HepG2 (cell line): ENCODE measurements around the gene LITAF. TPM values are rescaled to one million over a fixed set of nuclear protein-coding genes. Genes with fewer than 3 reads are reported as not detected.

ENCODE experiments used
- ATAC-seq: fragments of 200-7000 bp; cut with Tn5 transposase; 3 replicates; pipeline ENCODE4 v1.9.1; 2020; ENCODE audit warnings: mild to moderate bottlenecking, moderate library complexity
- BruUV-seq: library from RNA; stranded (reverse); fragments of 400-500 nt; replicated peaks from 2 replicates; lab custom pipeline; 2021; lab: Mats Ljungman, UMichigan
- CTCF ChIA-PET: fragments of 300-600 bp; formaldehyde crosslinking; extraction: SDS; loops from one replicate; lab custom pipeline; 2021; ENCODE audit warnings: low total read pairs, inconsistent platforms, low intra/inter-chr PET ratio; lab: Yijun Ruan, JAX
- POLR2A ChIA-PET: fragments of 350-600 bp; sonication (Branson Sonifier 250); formaldehyde crosslinking; loops from one replicate; lab custom pipeline; 2020; ENCODE audit warnings: antibody characterized with exemption, inconsistent platforms; lab: Yijun Ruan, JAX
- DNase-seq: peaks from one replicate; pipeline ENCODE4 v3.0.0-alpha.2; 2015; ENCODE audit warnings: low spot score
- FAIRE-seq: peaks from 3 replicates; lab custom pipeline; 2011; peaks lifted over from hg19 to GRCh38; lab: Jason Lieb, UNC
- H2AFZ ChIP-seq: one replicate; pipeline ENCODE4 v1.6.1; 2011; ENCODE audit warnings: low read length, inconsistent platforms
- H3K27ac ChIP-seq: fragments of 300-600 bp; 3 replicates; pipeline ENCODE4 v1.8.0; 2011; ENCODE audit warnings: mixed run types, mild to moderate bottlenecking, mixed read lengths, low read length, inconsistent platforms; ENCODE audit not compliant: insufficient read depth; ENCODE audit errors: extremely low read length
- H3K27me3 ChIP-seq, 2 experiments: fragments of 200-600 bp in 1 of 2; 2 replicates in 1 of 2; 3 replicates in 1 of 2; pipeline versions ENCODE4 v1.6.0 to v1.8.0; 2011; ENCODE audit warnings: low read length in 2 of 2, mild to moderate bottlenecking in 2 of 2, moderate library complexity in 2 of 2, inconsistent platforms in 1 of 2; ENCODE audit not compliant: insufficient read depth in 2 of 2, control insufficient read depth in 1 of 2
- H3K36me3 ChIP-seq, 2 experiments: fragments of 200-600 bp in 1 of 2; replicated peaks in 1 of 2; 2 replicates in 1 of 2; 3 replicates in 1 of 2; pipeline versions ENCODE4 v1.5.1 to v1.8.0; 2011; ENCODE audit warnings: low read length in 2 of 2, inconsistent platforms in 1 of 2; ENCODE audit not compliant: insufficient read depth in 2 of 2, control insufficient read depth in 1 of 2
- H3K4me1 ChIP-seq: 2 replicates; pipeline ENCODE4 v1.5.1; 2012; ENCODE audit warnings: low read length, inconsistent platforms; ENCODE audit not compliant: insufficient read depth
- H3K4me2 ChIP-seq: 2 replicates; pipeline ENCODE4 v1.6.0; 2011; ENCODE audit warnings: low read depth, low read length, inconsistent platforms
- H3K4me3 ChIP-seq, 3 experiments: fragments of 200-600 bp in 1 of 3; sonication (generic), shearing (Covaris generic) in 1 of 3; replicated peaks in 1 of 3; 2 replicates each; pipeline ENCODE4 v1.5.1; 2011 to 2016; ENCODE audit warnings: low read length in 3 of 3, inconsistent platforms in 2 of 3, low read depth in 2 of 3, mild to moderate bottlenecking in 2 of 3, control low read depth in 1 of 3, mixed read lengths in 1 of 3; ENCODE audit not compliant: insufficient read depth in 1 of 3
- H3K79me2 ChIP-seq: one replicate; pipeline ENCODE4 v1.6.1; 2011; ENCODE audit warnings: low read length, inconsistent platforms; ENCODE audit not compliant: insufficient read depth
- H3K9ac ChIP-seq: 2 replicates; pipeline ENCODE4 v1.6.0; 2011; ENCODE audit warnings: mild to moderate bottlenecking, low read depth, low read length, inconsistent platforms; ENCODE audit not compliant: insufficient read depth
- H3K9me3 ChIP-seq: 2 replicates; pipeline ENCODE4 v1.5.1; 2012; ENCODE audit warnings: mild to moderate bottlenecking, low read length
- H4K20me1 ChIP-seq: 2 replicates; pipeline ENCODE4 v1.6.0; 2011; ENCODE audit warnings: inconsistent platforms, mild to moderate bottlenecking, low read length, moderate library complexity; ENCODE audit not compliant: insufficient read depth
- ADNP ChIP-seq: sonication (generic); formaldehyde crosslinking; IDR thresholded peaks from 2 replicates; pipeline ENCODE4 v1.4.0; 2020; ENCODE audit warnings: missing genetic modification reagents
- ARNTL ChIP-seq: sonication (generic); formaldehyde crosslinking; IDR thresholded peaks from 2 replicates; pipeline ENCODE4 v1.4.0; 2020; ENCODE audit warnings: mild to moderate bottlenecking, missing genetic modification reagents
- CEBPG ChIP-seq: IDR thresholded peaks from 2 replicates; pipeline ENCODE4 v1.6.1; 2016
- FOXP1 ChIP-seq, 2 experiments: fragments of 450-650 bp in 1 of 2; IDR thresholded peaks; 2 replicates each; pipeline ENCODE4 v1.6.1; 2017 to 2018; ENCODE audit warnings: antibody characterized with exemption in 1 of 2
- HMGA1 ChIP-seq: sonication (generic); formaldehyde crosslinking; conservative IDR thresholded peaks from 2 replicates; pipeline ENCODE4 v1.4.0; 2020; ENCODE audit warnings: missing genetic modification reagents
- HOXA7 ChIP-seq: sonication (generic); formaldehyde crosslinking; IDR thresholded peaks from 2 replicates; pipeline ENCODE4 v1.8.1; 2022; ENCODE audit warnings: mild to moderate bottlenecking, missing genetic modification reagents, moderate library complexity
- HOXA9 ChIP-seq: sonication (generic); formaldehyde crosslinking; IDR thresholded peaks from 2 replicates; pipeline ENCODE4 v1.8.1; 2022; ENCODE audit warnings: missing genetic modification reagents, mild to moderate bottlenecking, moderate library complexity, borderline replicate concordance
- KDM5A ChIP-seq: fragments of 200-600 bp; sonication (generic); IDR thresholded peaks from 2 replicates; pipeline ENCODE4 v1.7.0; 2018; ENCODE audit warnings: antibody characterized with exemption, mild to moderate bottlenecking, low read length, borderline replicate concordance
- MATR3 ChIP-seq: sonication (generic); formaldehyde crosslinking; IDR thresholded peaks from 2 replicates; pipeline ENCODE4 v1.4.0; 2020; ENCODE audit warnings: missing genetic modification reagents
- MEF2D ChIP-seq: sonication (generic); formaldehyde crosslinking; IDR thresholded peaks from 2 replicates; pipeline ENCODE4 v1.5.1; 2020; ENCODE audit warnings: mild to moderate bottlenecking, missing genetic modification reagents
- SRY ChIP-seq: sonication (generic); formaldehyde crosslinking; IDR thresholded peaks from 2 replicates; pipeline ENCODE4 v1.8.0; 2022; ENCODE audit warnings: mild to moderate bottlenecking, missing genetic modification reagents
- ZBTB8A ChIP-seq: sonication (generic); formaldehyde crosslinking; IDR thresholded peaks from 2 replicates; pipeline ENCODE4 v1.4.0; 2020; ENCODE audit warnings: mild to moderate bottlenecking, low read depth, missing genetic modification reagents, borderline replicate concordance
- ZFP37 ChIP-seq: sonication (generic); formaldehyde crosslinking; IDR thresholded peaks from 2 replicates; pipeline ENCODE4 v1.4.0; 2020; ENCODE audit warnings: missing genetic modification reagents, borderline replicate concordance
- ZNF230 ChIP-seq: sonication (generic); formaldehyde crosslinking; IDR thresholded peaks from 2 replicates; pipeline ENCODE4 v1.4.0; 2020; ENCODE audit warnings: mild to moderate bottlenecking, missing genetic modification reagents
- ZNF317 ChIP-seq: sonication (generic); formaldehyde crosslinking; IDR thresholded peaks from 2 replicates; pipeline ENCODE4 v1.5.0; 2020; ENCODE audit warnings: mild to moderate bottlenecking, missing genetic modification reagents
- WGBS: methylation state at CpG from one replicate; pipeline ENCODE4 v1.1.6; 2017; ENCODE audit warnings: low lambda C conversion rate; 5-methylcytosine and 5-hydroxymethylcytosine counted together
- in situ Hi-C: cut with HindIII; loops from 2 replicates; pipeline ENCODE4 v1.10.0; 2017; ENCODE audit warnings: low pct_unique_long_range_greater_than_20kb; ENCODE audit not compliant: extremely low pct_ligation_motif_present
- intact Hi-C: fragments of 100-400 bp; cut with micrococcal nuclease; formaldehyde crosslinking; loops from one replicate; pipeline ENCODE4 v1.10.0; 2022; ENCODE audit not compliant: unreplicated experiment
- polyA plus RNA-seq, 8 experiments: library from polyadenylated mRNA; depleted of rRNA in 3 of 8; stranded (reverse) in 7 of 8; unstranded in 1 of 8; fragments of >200 nt; fragmentation: Illumina TruSeq in 4 of 8; extraction: Trizol in 4 of 8; gene quantifications; 2 replicates each; pipeline versions ENCODE4 v1.2.1 to v1.2.3, GENCODE V29; 2011 to 2016; ENCODE audit warnings: low read depth in 4 of 8, missing spikeins in 1 of 8, mixed read lengths in 1 of 8; ENCODE audit not compliant: insufficient read depth in 1 of 8
- total RNA-seq, 5 experiments: library from RNA; depleted of rRNA; stranded (reverse); fragments of >200 nt; fragmentation: Illumina TruSeq; extraction: Trizol; gene quantifications; 2 replicates each; pipeline ENCODE4 v1.2.3, GENCODE V29; 2016; ENCODE audit warnings: low read depth in 1 of 5
- TF ChIP-seq, protein P1 (sequence below): conservative IDR thresholded peaks from 2 replicates; pipeline ENCODE4 v1.6.1; 2018; ENCODE audit warnings: missing genetic modification reagents
- TF ChIP-seq, protein P2 (sequence below): sonication (generic); formaldehyde crosslinking; IDR thresholded peaks from 2 replicates; pipeline ENCODE4 v1.8.0; 2022; ENCODE audit warnings: mild to moderate bottlenecking, missing genetic modification reagents, moderate library complexity
- TF ChIP-seq, protein P3 (sequence below): IDR thresholded peaks from 2 replicates; pipeline ENCODE4 v1.4.0; 2020; ENCODE audit warnings: mild to moderate bottlenecking, missing genetic modification reagents

The LITAF gene
- total and polyA plus RNA-seq, 2 of the 13 experiments (the other 11 are each of a cell fraction or from before 2014, with no cell fraction given) = 80.1 to 141 TPM

GRCh38 chr16:11507991-11508390 lies 78.7 kb downstream of the LITAF start:
- in situ Hi-C loops (loop anchor here (25.0 kb wide), 1 partner anchor 96 kb away; no protein-coding TSS in a partner anchor), intact Hi-C loops (loop anchor here (1.0 kb wide), 1 partner anchor 101 kb away; no protein-coding TSS in a partner anchor)
- peak overlapping the region; percentile 2 for H2AFZ ChIP-seq
- no peak for FAIRE-seq
- WGBS = 50% methylated on average over 3 of the region's 3 CpGs
- H3K4me1 ChIP-seq = peaks cover 6% of the 10 kb centered on the region; the same call in 1 of the 2 replicates
- no peaks in the 10 kb centered on the region for H4K20me1 ChIP-seq
- TF ChIP-seq SRY (CRISPR knock-in tag) (no peak), ZNF230 (CRISPR knock-in tag) (no peak), HOXA9 (CRISPR knock-in tag) (no peak), HOXA7 (CRISPR knock-in tag) (no peak), ZNF317 (no peak), HMGA1 (CRISPR knock-in tag) (no peak), MATR3 (CRISPR knock-in tag) (no peak), FOXP1 (IDR thresholded peaks at IDR 0.05) (no peak), FOXP1 (CRISPR knock-in tag; IDR thresholded peaks at IDR 0.05) (no peak), KDM5A (no peak), MEF2D (CRISPR knock-in tag) (no peak), ZBTB8A (CRISPR knock-in tag) (no peak), ZFP37 (CRISPR knock-in tag) (no peak), ARNTL (no peak), CEBPG (CRISPR knock-in tag) (no peak), ADNP (CRISPR knock-in tag) (no peak)
- TF ChIP-seq, protein P1, sequence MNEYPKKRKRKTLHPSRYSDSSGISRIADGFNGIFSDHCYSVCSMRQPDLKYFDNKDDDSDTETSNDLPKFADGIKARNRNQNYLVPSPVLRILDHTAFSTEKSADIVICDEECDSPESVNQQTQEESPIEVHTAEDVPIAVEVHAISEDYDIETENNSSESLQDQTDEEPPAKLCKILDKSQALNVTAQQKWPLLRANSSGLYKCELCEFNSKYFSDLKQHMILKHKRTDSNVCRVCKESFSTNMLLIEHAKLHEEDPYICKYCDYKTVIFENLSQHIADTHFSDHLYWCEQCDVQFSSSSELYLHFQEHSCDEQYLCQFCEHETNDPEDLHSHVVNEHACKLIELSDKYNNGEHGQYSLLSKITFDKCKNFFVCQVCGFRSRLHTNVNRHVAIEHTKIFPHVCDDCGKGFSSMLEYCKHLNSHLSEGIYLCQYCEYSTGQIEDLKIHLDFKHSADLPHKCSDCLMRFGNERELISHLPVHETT (CRISPR knock-in tag) = no peak
- TF ChIP-seq, protein P2, sequence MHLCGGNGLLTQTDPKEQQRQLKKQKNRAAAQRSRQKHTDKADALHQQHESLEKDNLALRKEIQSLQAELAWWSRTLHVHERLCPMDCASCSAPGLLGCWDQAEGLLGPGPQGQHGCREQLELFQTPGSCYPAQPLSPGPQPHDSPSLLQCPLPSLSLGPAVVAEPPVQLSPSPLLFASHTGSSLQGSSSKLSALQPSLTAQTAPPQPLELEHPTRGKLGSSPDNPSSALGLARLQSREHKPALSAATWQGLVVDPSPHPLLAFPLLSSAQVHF (CRISPR knock-in tag) = no peak
- TF ChIP-seq, protein P3, sequence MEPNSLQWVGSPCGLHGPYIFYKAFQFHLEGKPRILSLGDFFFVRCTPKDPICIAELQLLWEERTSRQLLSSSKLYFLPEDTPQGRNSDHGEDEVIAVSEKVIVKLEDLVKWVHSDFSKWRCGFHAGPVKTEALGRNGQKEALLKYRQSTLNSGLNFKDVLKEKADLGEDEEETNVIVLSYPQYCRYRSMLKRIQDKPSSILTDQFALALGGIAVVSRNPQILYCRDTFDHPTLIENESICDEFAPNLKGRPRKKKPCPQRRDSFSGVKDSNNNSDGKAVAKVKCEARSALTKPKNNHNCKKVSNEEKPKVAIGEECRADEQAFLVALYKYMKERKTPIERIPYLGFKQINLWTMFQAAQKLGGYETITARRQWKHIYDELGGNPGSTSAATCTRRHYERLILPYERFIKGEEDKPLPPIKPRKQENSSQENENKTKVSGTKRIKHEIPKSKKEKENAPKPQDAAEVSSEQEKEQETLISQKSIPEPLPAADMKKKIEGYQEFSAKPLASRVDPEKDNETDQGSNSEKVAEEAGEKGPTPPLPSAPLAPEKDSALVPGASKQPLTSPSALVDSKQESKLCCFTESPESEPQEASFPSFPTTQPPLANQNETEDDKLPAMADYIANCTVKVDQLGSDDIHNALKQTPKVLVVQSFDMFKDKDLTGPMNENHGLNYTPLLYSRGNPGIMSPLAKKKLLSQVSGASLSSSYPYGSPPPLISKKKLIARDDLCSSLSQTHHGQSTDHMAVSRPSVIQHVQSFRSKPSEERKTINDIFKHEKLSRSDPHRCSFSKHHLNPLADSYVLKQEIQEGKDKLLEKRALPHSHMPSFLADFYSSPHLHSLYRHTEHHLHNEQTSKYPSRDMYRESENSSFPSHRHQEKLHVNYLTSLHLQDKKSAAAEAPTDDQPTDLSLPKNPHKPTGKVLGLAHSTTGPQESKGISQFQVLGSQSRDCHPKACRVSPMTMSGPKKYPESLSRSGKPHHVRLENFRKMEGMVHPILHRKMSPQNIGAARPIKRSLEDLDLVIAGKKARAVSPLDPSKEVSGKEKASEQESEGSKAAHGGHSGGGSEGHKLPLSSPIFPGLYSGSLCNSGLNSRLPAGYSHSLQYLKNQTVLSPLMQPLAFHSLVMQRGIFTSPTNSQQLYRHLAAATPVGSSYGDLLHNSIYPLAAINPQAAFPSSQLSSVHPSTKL (CRISPR knock-in tag) = no peak
- TF ChIP-seq, all 625 proteins: peak for 0
- Histone ChIP-seq H3K9ac (no peak overlapping the region), H3K27ac (no peak overlapping the region), H3K9me3 (no peaks in the 10 kb centered on the region), H3K79me2 (no peaks in the 10 kb centered on the region), H3K4me2 (no peak overlapping the region), H3K4me3 (no peak overlapping the region), H3K27me3 (peaks cover 2 to 8% of the 10 kb centered on the region in 2 experiments; a peak in 4 of 5 replicates), H3K36me3 (no peaks in the 10 kb centered on the region)
- ChIA-PET CTCF (no interaction called here), POLR2A (no interaction called here)
- BruUV-seq = no TSS peak
- DNase-seq (no peak), ATAC-seq (no peak)
